Measurements from ENCODE around the gene BAHCC1.
A peak's percentile ranks its signal among the peaks of the same experiment; 100 is the strongest.

Gene BAHCC1

DNA sequence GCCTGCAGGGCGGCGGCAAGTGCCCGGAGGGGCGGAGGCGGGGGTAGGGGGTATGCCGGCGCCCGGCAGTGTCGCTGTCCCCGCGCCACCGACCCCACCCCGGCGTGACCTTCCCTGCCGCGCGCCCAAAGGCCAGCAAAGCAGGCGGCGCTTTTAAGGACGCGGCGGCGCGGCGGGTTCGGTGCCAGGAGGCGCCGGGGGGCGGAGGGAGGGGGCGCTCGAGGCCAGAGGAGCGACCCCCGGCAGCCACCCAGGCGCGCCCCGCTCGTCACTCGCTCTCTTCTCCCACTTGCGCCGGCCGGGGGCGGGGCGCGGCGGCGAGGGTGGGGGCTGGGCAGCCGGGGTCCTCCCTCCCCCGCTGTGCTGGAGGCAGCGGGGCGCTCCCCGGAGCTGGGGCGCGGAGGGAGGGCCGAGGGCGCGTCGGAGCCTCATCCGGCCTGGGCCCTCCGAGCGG lies 8.6 kb upstream of the BAHCC1 start:
- H3K27ac ChIP-seq (ENCODE audit: low read depth, low read length), result peak overlapping the region; percentile 86
- H3K4me3 ChIP-seq (ENCODE audit: low read depth in 1 of 5, low read length in 5 of 5), result peak overlapping the region in 4 of 5 donors; percentile 73 to 86 (median 80)
- peaks cover 0 to 4% (median 0%) of the 10 kb centered on the region in 5 donors for H3K27me3 ChIP-seq (ENCODE audit: control insufficient read depth in 5 of 5, insufficient read depth in 4 of 5, low read length in 5 of 5)
- H3K9ac ChIP-seq (ENCODE audit: low read length in 5 of 5), result peak overlapping the region in 4 of 5 donors; percentile 70 to 82 (median 80)
- no peaks in the 10 kb centered on the region for H3K9me3 ChIP-seq (ENCODE audit: control insufficient read depth in 5 of 5, low read length in 5 of 5)
- peaks cover 7 to 51% (median 40%) of the 10 kb centered on the region in 5 donors for H3K4me1 ChIP-seq (ENCODE audit: control insufficient read depth in 5 of 5, insufficient read depth in 5 of 5, low read length in 5 of 5)
- peaks cover 0 to 2% (median 0%) of the 10 kb centered on the region in 5 donors for H3K36me3 ChIP-seq (ENCODE audit: control insufficient read depth in 5 of 5, insufficient read depth in 5 of 5, low read length in 5 of 5)

DNA sequence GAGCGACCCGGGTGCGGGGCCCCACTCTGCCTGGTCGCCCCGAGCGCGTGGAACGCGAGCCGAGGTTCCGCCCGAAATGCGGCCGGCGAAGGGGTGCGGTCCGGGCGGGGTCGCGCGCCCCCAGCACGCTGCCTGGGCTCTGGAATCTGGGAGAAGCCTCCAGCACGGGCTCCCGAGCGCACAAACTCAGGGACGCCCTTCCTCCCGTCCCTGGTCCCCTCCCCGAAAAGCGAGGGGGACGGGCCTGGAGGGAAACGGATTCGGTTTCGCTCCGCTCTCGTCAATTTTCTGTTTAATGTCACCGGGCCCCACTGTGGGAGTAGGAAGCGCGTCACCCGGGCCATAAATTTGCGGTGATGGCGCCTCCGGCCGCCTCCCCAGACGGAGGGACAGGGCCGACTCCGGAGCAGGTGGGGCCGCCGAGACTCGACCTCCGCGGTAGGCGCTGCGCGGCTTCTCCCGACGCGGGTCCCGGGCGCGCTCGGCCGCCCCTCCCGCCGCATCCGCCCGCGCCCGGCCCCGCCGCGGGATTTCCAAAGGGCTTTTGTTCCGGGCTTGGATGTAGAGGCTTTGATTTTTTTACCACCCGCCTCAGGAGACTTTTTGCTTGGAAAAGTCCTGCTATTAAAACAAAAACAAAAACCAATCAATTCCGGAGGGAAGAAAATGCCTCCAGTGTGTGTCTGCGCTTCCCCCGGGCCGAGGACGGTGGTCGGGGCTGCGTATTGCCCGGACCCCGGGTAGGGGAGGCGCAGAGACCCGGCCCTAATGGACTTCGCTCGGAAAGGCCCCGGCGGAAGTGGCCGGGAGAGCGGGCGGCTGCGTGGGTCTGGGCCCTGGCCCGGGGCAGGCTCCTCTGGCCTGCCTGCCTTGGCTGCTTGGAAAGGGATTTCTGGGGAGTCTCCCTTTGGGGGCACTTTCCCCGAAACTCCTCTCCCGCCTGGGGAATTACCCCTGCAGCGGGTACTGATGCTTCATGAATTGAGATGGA lies 7.9 kb upstream of the BAHCC1 start:
- H3K4me1 ChIP-seq (ENCODE audit: control insufficient read depth in 5 of 5, insufficient read depth in 5 of 5, low read length in 5 of 5), result peaks cover 7 to 58% (median 47%) of the 10 kb centered on the region in 5 donors
- peak overlapping the region; percentile 86 for H3K27ac ChIP-seq (ENCODE audit: low read depth, low read length)
- peaks cover 0 to 2% (median 0%) of the 10 kb centered on the region in 5 donors for H3K36me3 ChIP-seq (ENCODE audit: control insufficient read depth in 5 of 5, insufficient read depth in 5 of 5, low read length in 5 of 5)
- H3K9ac ChIP-seq (ENCODE audit: low read length in 5 of 5), result peak overlapping the region; percentile 38 to 82 (median 79)
- H3K9me3 ChIP-seq (ENCODE audit: control insufficient read depth in 5 of 5, low read length in 5 of 5), result no peaks in the 10 kb centered on the region
- H3K27me3 ChIP-seq (ENCODE audit: control insufficient read depth in 5 of 5, insufficient read depth in 4 of 5, low read length in 5 of 5), result peaks cover 0 to 4% (median 0%) of the 10 kb centered on the region in 5 donors
- H3K4me3 ChIP-seq (ENCODE audit: low read depth in 1 of 5, low read length in 5 of 5), result peak overlapping the region; percentile 61 to 86 (median 78)

DNA sequence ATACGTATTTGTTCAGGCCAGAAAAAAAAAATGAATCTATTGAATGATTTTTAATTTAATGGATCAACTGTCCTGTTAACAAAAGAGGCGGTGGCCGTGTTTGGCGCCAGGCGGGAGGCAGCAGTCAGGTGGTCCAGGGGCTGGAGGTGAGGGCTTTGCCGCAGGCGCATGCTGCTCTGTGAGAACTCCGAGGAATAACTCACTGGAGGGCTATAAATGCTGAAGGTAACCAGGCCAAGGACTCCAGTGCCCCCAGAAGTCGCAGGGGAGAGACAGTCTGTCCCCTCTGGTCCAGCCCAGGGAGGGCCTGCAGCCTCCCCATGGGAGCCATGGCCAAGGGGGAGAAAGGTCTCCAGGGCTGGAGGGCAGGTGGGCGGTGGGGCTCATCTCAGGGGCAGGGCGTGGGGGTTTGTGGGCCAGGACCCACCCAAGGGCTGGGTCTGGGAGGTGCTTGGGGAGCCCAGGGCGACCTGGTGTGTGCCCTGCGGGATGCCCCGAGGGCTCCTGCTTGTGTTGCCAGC lies 7.1 kb upstream of the BAHCC1 start:
- Histone ChIP-seq H3K4me3 (ENCODE audit: low read depth in 1 of 5, low read length in 5 of 5) (peak overlapping the region in 4 of 5 donors; percentile 73 to 86 (median 80)), H3K9me3 (ENCODE audit: control insufficient read depth in 5 of 5, low read length in 5 of 5) (no peaks in the 10 kb centered on the region), H3K36me3 (ENCODE audit: control insufficient read depth in 5 of 5, insufficient read depth in 5 of 5, low read length in 5 of 5) (peaks cover 0 to 2% (median 0%) of the 10 kb centered on the region in 5 donors), H3K9ac (ENCODE audit: low read length in 5 of 5) (peak overlapping the region; percentile 38 to 82 (median 70)), H3K27ac (ENCODE audit: low read depth, low read length) (peak overlapping the region; percentile 86), H3K27me3 (ENCODE audit: control insufficient read depth in 5 of 5, insufficient read depth in 4 of 5, low read length in 5 of 5) (peaks cover 0 to 2% (median 0%) of the 10 kb centered on the region in 5 donors), H3K4me1 (ENCODE audit: control insufficient read depth in 5 of 5, insufficient read depth in 5 of 5, low read length in 5 of 5) (peaks cover 7 to 64% (median 54%) of the 10 kb centered on the region in 5 donors)

- H3K4me3 ChIP-seq (ENCODE audit: low read depth in 1 of 5, low read length in 5 of 5), result peak overlapping the region in 1 of 5 donors; percentile 86
- H3K9ac ChIP-seq (ENCODE audit: low read length in 5 of 5), result peak overlapping the region in 3 of 5 donors; percentile 63 to 82 (median 79)
- H3K36me3 ChIP-seq (ENCODE audit: control insufficient read depth in 5 of 5, insufficient read depth in 5 of 5, low read length in 5 of 5), result peaks cover 0 to 2% (median 0%) of the 10 kb centered on the region in 5 donors
- peak overlapping the region; percentile 86 for H3K27ac ChIP-seq (ENCODE audit: low read depth, low read length)
- H3K27me3 ChIP-seq (ENCODE audit: control insufficient read depth in 5 of 5, insufficient read depth in 4 of 5, low read length in 5 of 5), result no peaks in the 10 kb centered on the region
- H3K4me1 ChIP-seq (ENCODE audit: control insufficient read depth in 5 of 5, insufficient read depth in 5 of 5, low read length in 5 of 5), result peaks cover 7 to 64% (median 54%) of the 10 kb centered on the region in 5 donors
- no peaks in the 10 kb centered on the region for H3K9me3 ChIP-seq (ENCODE audit: control insufficient read depth in 5 of 5, low read length in 5 of 5)
Observed at GRCh38 chr17:81388612-81389367, 6.5 kb upstream of the BAHCC1 start.

DNA sequence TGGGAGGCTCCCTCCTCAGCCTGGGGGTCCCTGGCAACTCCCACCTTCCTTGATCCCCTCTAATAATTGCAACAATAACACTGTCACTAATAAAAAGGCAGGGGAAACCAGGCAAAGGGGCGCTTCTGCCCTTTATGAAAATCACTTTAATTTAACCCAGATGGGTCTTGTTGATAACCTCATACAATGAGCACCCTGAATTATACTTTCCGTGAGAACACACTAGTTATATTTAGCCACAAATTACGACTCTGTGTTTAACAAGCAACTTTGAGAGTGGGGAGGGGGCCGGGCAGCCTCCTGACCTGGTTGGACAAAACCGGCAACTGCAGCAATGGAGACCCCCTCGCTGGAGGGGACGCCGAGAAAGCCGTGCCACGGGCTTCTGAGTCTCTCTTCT lies 5.7 kb upstream of the BAHCC1 start:
- H3K4me1 ChIP-seq (ENCODE audit: control insufficient read depth in 5 of 5, insufficient read depth in 5 of 5, low read length in 5 of 5), result peaks cover 13 to 70% (median 60%) of the 10 kb centered on the region in 5 donors
- peak overlapping the region; percentile 87 for H3K27ac ChIP-seq (ENCODE audit: low read depth, low read length)
- peak overlapping the region in 2 of 5 donors; percentile 2 to 63 for H3K9ac ChIP-seq (ENCODE audit: low read length in 5 of 5)
- H3K4me3 ChIP-seq (ENCODE audit: low read depth in 1 of 5, low read length in 5 of 5), result no peak overlapping the region
- H3K9me3 ChIP-seq (ENCODE audit: control insufficient read depth in 5 of 5, low read length in 5 of 5), result no peaks in the 10 kb centered on the region
- no peaks in the 10 kb centered on the region for H3K27me3 ChIP-seq (ENCODE audit: control insufficient read depth in 5 of 5, insufficient read depth in 4 of 5, low read length in 5 of 5)
- H3K36me3 ChIP-seq (ENCODE audit: control insufficient read depth in 5 of 5, insufficient read depth in 5 of 5, low read length in 5 of 5), result peaks cover 0 to 2% (median 0%) of the 10 kb centered on the region in 5 donors

DNA sequence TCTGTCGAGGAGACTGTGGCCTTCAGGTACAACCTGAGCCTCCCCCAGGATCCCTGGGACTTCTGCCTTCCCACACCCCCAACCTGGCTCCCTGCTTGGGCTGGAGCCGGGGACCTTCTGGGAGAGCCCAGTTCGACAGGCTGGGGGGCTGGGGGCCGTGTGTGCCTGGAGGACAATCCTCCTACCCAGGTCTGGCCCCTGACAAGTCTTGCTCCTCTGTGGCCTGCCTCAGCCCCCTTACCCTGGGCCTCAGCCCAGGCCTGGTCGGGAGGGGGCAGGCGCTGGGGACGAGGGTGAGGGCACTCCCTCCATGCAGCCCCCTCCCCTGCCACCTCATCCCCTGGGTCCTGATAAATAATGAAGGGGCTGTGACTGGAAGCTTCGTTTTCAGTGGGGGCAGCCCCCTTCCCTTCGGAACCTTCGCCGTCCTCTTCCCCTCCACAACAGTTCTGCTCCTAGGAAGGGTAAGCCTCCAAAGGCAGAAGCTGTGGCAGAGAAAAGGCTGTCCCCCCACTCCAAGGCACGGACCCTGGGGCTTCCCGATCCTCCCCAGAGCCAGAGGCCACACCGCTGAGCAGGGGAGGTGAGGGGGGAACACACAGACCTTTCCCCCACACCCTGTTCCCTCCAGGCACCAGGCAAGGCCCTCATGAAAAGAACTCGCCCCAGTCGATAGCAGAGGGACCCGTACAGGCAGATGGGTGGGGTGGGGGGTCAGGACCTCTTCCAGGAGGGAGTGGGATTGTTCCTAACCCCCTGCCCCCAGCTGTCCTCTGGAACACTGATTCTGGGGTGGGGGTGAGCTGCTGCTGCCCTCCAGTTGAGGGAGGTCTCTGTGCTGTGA lies 5.0 kb upstream of the BAHCC1 start:
- H3K27ac ChIP-seq (ENCODE audit: low read depth, low read length), result peak overlapping the region; percentile 87
- no peak overlapping the region for H3K4me3 ChIP-seq (ENCODE audit: low read depth in 1 of 5, low read length in 5 of 5)
- H3K9me3 ChIP-seq (ENCODE audit: control insufficient read depth in 5 of 5, low read length in 5 of 5), result no peaks in the 10 kb centered on the region
- no peaks in the 10 kb centered on the region for H3K27me3 ChIP-seq (ENCODE audit: control insufficient read depth in 5 of 5, insufficient read depth in 4 of 5, low read length in 5 of 5)
- no peak overlapping the region for H3K9ac ChIP-seq (ENCODE audit: low read length in 5 of 5)
- H3K4me1 ChIP-seq (ENCODE audit: control insufficient read depth in 5 of 5, insufficient read depth in 5 of 5, low read length in 5 of 5), result peaks cover 14 to 74% (median 65%) of the 10 kb centered on the region in 5 donors
- peaks cover 0 to 2% (median 0%) of the 10 kb centered on the region in 5 donors for H3K36me3 ChIP-seq (ENCODE audit: control insufficient read depth in 5 of 5, insufficient read depth in 5 of 5, low read length in 5 of 5)

GRCh38 chr17:81390873-81391255 lies 4.4 kb upstream of the BAHCC1 start:
- Histone ChIP-seq H3K27me3 (ENCODE audit: control insufficient read depth in 5 of 5, insufficient read depth in 4 of 5, low read length in 5 of 5) (no peaks in the 10 kb centered on the region), H3K36me3 (ENCODE audit: control insufficient read depth in 5 of 5, insufficient read depth in 5 of 5, low read length in 5 of 5) (peaks cover 0 to 2% (median 0%) of the 10 kb centered on the region in 5 donors), H3K27ac (ENCODE audit: low read depth, low read length) (peak overlapping the region; percentile 87), H3K4me1 (ENCODE audit: control insufficient read depth in 5 of 5, insufficient read depth in 5 of 5, low read length in 5 of 5) (peaks cover 14 to 75% (median 67%) of the 10 kb centered on the region in 5 donors), H3K9me3 (ENCODE audit: control insufficient read depth in 5 of 5, low read length in 5 of 5) (no peaks in the 10 kb centered on the region), H3K9ac (ENCODE audit: low read length in 5 of 5) (no peak overlapping the region), H3K4me3 (ENCODE audit: low read depth in 1 of 5, low read length in 5 of 5) (no peak overlapping the region)

GRCh38 chr17:81391293-81391935 lies 3.8 kb upstream of the BAHCC1 start:
- Histone ChIP-seq H3K27ac (ENCODE audit: low read depth, low read length) (peak overlapping the region; percentile 87), H3K4me1 (ENCODE audit: control insufficient read depth in 5 of 5, insufficient read depth in 5 of 5, low read length in 5 of 5) (peaks cover 14 to 72% (median 64%) of the 10 kb centered on the region in 5 donors), H3K9me3 (ENCODE audit: control insufficient read depth in 5 of 5, low read length in 5 of 5) (no peaks in the 10 kb centered on the region), H3K9ac (ENCODE audit: low read length in 5 of 5) (peak overlapping the region in 4 of 5 donors; percentile 8 to 81 (median 36)), H3K36me3 (ENCODE audit: control insufficient read depth in 5 of 5, insufficient read depth in 5 of 5, low read length in 5 of 5) (peaks cover 0 to 2% (median 0%) of the 10 kb centered on the region in 5 donors), H3K27me3 (ENCODE audit: control insufficient read depth in 5 of 5, insufficient read depth in 4 of 5, low read length in 5 of 5) (no peaks in the 10 kb centered on the region), H3K4me3 (ENCODE audit: low read depth in 1 of 5, low read length in 5 of 5) (peak overlapping the region; percentile 7 to 77 (median 67))

Measured in subcutaneous abdominal adipose tissue (tissue), 5 donors.